Osteoblast (primary cell): ENCODE measurements around the gene SLC16A11. TPM values are rescaled to one million over a fixed set of nuclear protein-coding genes. Genes with fewer than 3 reads are reported as not detected.

Experiments
- DNase-seq: peaks from one replicate; pipeline ENCODE4 v3.0.0; 2011; ENCODE audit warnings: low spot score, mixed read lengths; ENCODE audit not compliant: insufficient read length; ENCODE audit errors: missing footprints
- H2AFZ ChIP-seq: 2 replicates; pipeline ENCODE4 v1.6.0; 2011; ENCODE audit warnings: mild to moderate bottlenecking, low read length
- H3K27ac ChIP-seq: 2 replicates; pipeline ENCODE4 v1.5.1; 2011; ENCODE audit warnings: mild to moderate bottlenecking, low read depth, low read length, moderate library complexity
- H3K27me3 ChIP-seq: 2 replicates; pipeline ENCODE4 v1.6.0; 2012; ENCODE audit warnings: mild to moderate bottlenecking, control low read depth, inconsistent platforms, low read length, moderate library complexity; ENCODE audit not compliant: insufficient read depth
- H3K36me3 ChIP-seq: 2 replicates; pipeline ENCODE4 v1.5.1; 2011; ENCODE audit warnings: mild to moderate bottlenecking, low read length, control low read depth, moderate library complexity; ENCODE audit not compliant: insufficient read depth
- H3K4me1 ChIP-seq: 2 replicates; pipeline ENCODE4 v1.5.1; 2011; ENCODE audit warnings: mild to moderate bottlenecking, low read length, control low read depth, moderate library complexity; ENCODE audit not compliant: insufficient read depth
- H3K4me2 ChIP-seq: 2 replicates; pipeline ENCODE4 v1.6.0; 2011; ENCODE audit warnings: mild to moderate bottlenecking, low read length; ENCODE audit not compliant: insufficient read depth
- H3K4me3 ChIP-seq: fragments of 200-600 bp; sonication (generic); 3 replicates; pipeline ENCODE4 v1.5.1; 2012; ENCODE audit warnings: mild to moderate bottlenecking, low read length, inconsistent platforms; ENCODE audit not compliant: insufficient read depth
- H3K79me2 ChIP-seq: 2 replicates; pipeline ENCODE4 v1.6.0; 2012; ENCODE audit warnings: mild to moderate bottlenecking, low read length, control low read depth, inconsistent platforms; ENCODE audit not compliant: insufficient read depth
- H3K9me3 ChIP-seq: 2 replicates; pipeline ENCODE4 v1.5.1; 2011; ENCODE audit warnings: low read depth, low read length, control low read depth
- H4K20me1 ChIP-seq: 2 replicates; pipeline ENCODE4 v1.6.0; 2012; ENCODE audit warnings: mild to moderate bottlenecking, low read length, control low read depth; ENCODE audit not compliant: insufficient read depth
- total RNA-seq: library from RNA; depleted of rRNA; stranded (reverse); fragments of >200 nt; gene quantifications from 2 replicates; pipeline ENCODE4 v1.2.3, GENCODE V29; 2012
- TF ChIP-seq, protein P1 (sequence below): IDR thresholded peaks from 2 replicates; pipeline ENCODE4 v1.5.1; 2011; ENCODE audit warnings: mild to moderate bottlenecking, low read depth, low read length, moderate library complexity; ENCODE audit errors: extremely low read depth

Gene SLC16A11
- total RNA-seq, 1 donor: 0.36 TPM

DNA sequence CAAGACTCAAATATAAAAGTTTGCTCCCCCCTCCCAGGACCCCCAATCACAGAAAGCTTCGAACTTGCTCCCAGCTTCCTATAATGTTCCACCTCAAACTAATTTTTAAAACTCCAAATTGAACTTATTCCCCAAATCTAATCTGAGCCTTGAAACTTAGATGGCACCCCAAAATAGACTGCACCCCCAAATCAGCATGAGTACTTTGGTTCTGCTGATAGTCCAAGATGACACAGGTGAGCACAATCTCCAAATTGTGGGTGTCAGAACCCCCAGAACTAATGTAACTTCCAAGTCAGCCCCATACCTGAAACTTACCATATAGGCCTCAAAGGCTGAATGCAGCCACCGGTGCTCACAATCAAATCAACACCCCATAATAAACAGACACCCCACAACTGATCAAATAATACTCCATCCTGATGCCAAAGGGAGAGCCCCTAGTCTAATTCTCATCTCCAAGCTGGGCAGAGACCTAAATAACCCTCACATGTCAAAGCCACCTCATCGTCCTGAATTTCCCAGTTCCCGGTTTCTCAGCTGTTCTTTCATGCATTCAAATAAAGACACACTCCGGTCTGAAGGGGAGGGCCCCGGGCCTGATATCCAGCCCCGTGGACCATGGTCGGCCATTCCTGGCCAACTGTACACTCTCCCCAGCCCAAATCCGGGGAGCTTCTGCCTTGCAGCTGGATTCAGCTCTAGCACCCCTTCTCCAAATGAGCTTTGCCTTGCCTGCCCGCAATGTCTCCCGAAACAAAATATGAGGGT is 22.8 kb downstream of the SLC16A11 start:
- H3K79me2 ChIP-seq: peaks cover 16% of the 10 kb centered on the region
- peaks cover 4% of the 10 kb centered on the region for H3K27me3 ChIP-seq
- H4K20me1 ChIP-seq: no peaks in the 10 kb centered on the region
- TF ChIP-seq, protein P1, sequence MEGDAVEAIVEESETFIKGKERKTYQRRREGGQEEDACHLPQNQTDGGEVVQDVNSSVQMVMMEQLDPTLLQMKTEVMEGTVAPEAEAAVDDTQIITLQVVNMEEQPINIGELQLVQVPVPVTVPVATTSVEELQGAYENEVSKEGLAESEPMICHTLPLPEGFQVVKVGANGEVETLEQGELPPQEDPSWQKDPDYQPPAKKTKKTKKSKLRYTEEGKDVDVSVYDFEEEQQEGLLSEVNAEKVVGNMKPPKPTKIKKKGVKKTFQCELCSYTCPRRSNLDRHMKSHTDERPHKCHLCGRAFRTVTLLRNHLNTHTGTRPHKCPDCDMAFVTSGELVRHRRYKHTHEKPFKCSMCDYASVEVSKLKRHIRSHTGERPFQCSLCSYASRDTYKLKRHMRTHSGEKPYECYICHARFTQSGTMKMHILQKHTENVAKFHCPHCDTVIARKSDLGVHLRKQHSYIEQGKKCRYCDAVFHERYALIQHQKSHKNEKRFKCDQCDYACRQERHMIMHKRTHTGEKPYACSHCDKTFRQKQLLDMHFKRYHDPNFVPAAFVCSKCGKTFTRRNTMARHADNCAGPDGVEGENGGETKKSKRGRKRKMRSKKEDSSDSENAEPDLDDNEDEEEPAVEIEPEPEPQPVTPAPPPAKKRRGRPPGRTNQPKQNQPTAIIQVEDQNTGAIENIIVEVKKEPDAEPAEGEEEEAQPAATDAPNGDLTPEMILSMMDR: no peak
- no peak for DNase-seq
- H3K4me3 ChIP-seq: no peak overlapping the region
- peaks cover 42% of the 10 kb centered on the region for H3K4me1 ChIP-seq
- H3K36me3 ChIP-seq: peaks cover 11% of the 10 kb centered on the region
- H3K9me3 ChIP-seq: no peaks in the 10 kb centered on the region
- H2AFZ ChIP-seq: peak overlapping the region; percentile 85
- H3K27ac ChIP-seq: no peak overlapping the region
- H3K4me2 ChIP-seq: peak overlapping the region; percentile 76

- H2AFZ ChIP-seq: peak overlapping the region; percentile 97
- H3K4me1 ChIP-seq: peaks cover 53% of the 10 kb centered on the region
- peak overlapping the region; percentile 79 for H3K27ac ChIP-seq
- H3K9me3 ChIP-seq: no peaks in the 10 kb centered on the region
- H3K36me3 ChIP-seq: peaks cover 11% of the 10 kb centered on the region
- H3K79me2 ChIP-seq: peaks cover 17% of the 10 kb centered on the region
- TF ChIP-seq, protein P1: no peak
- H3K27me3 ChIP-seq: peaks cover 4% of the 10 kb centered on the region
- H3K4me2 ChIP-seq: peak overlapping the region; percentile 84
- DNase-seq: peak; percentile 93
- H4K20me1 ChIP-seq: no peaks in the 10 kb centered on the region
- peak overlapping the region; percentile 79 for H3K4me3 ChIP-seq
Observed at GRCh38 chr17:7019839-7020519, 23.9 kb downstream of the SLC16A11 start.

GRCh38 chr17:7019367-7019766 is 24.5 kb downstream of the SLC16A11 start:
- H3K4me1 ChIP-seq: peaks cover 53% of the 10 kb centered on the region

More at GRCh38 chr17:7019367-7019766, 24.5 kb downstream of the SLC16A11 start:
- no peaks in the 10 kb centered on the region for H4K20me1 ChIP-seq
- H3K79me2 ChIP-seq: peaks cover 17% of the 10 kb centered on the region
- H2AFZ ChIP-seq: peak overlapping the region; percentile 97
- H3K4me2 ChIP-seq: peak overlapping the region; percentile 84
- peaks cover 11% of the 10 kb centered on the region for H3K36me3 ChIP-seq
- H3K27ac ChIP-seq: peak overlapping the region; percentile 79
- TF ChIP-seq, protein P1: no peak
- peaks cover 4% of the 10 kb centered on the region for H3K27me3 ChIP-seq
- DNase-seq: peak; percentile 87
- H3K9me3 ChIP-seq: no peaks in the 10 kb centered on the region
- H3K4me3 ChIP-seq: peak overlapping the region; percentile 79
